ENCODE results near the gene ALX4.

GRCh38 chr11:44243595-44244343 lies 66.2 kb downstream of the ALX4 start:
- no peak for TF ChIP-seq ELK1 (IDR thresholded peaks at IDR 0.05; ENCODE audit: low read depth, low read length)
- TF ChIP-seq KDM1A (IDR thresholded peaks at IDR 0.05; ENCODE audit: low read depth), result no peak
- TF ChIP-seq PBX3 (IDR thresholded peaks at IDR 0.05), result no peak
- no peak for TF ChIP-seq POLR2A (IDR thresholded peaks at IDR 0.05; ENCODE audit: low read length)

All from A549 (cell line).